COLO829 (cell line): ENCODE data around the gene REXO1.
"Not testable (repeated sequence)": the region's sequence is repeated elsewhere in the genome, so short reads cannot be mapped to it uniquely, and the experiment has no call there.

ENCODE experiments used
- DNase-seq: peaks from one replicate; pipeline ENCODE4 v3.0.0; 2012; ENCODE audit warnings: low spot score

The REXO1 gene

DNA sequence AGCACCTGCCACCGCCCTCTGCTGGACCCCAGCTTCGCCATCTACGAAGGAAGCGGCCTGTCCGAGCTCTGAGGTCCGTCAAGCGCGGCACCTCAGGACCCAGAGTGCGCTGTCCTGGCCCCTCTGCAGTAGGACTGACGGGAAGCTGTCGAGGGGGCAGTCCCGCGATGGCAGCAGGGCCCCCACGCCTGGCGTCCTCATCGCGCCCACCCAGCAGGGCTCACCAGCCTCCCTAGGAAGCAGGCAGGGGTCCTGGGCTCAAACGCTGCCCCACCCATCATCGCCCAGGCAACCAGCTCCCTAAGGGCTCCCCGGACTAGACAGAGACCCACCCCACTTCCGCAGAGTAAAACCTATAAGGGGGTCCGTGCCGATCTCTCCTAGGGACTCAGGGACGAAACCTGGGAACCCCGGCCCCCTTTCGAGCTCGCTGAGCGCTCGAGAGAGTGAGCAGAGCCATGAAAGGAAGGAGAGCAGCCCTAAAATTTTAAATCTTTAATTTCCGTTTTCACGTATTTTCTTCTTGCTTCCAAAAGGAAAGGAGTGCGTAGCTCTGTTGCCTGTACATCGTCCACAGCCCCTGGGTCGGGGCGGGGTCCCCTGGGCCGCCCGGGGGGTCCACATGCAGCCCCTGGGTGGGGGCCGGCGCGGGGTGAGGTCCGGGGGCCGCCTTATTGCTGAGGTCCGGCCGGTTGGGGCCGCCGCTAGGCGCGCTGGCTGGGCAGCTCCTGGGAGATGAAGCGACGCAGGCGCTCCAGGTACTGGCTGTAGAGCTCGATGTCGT is 28.4 kb upstream of the REXO1 start:
- not testable (repeated sequence) for DNase-seq

DNA sequence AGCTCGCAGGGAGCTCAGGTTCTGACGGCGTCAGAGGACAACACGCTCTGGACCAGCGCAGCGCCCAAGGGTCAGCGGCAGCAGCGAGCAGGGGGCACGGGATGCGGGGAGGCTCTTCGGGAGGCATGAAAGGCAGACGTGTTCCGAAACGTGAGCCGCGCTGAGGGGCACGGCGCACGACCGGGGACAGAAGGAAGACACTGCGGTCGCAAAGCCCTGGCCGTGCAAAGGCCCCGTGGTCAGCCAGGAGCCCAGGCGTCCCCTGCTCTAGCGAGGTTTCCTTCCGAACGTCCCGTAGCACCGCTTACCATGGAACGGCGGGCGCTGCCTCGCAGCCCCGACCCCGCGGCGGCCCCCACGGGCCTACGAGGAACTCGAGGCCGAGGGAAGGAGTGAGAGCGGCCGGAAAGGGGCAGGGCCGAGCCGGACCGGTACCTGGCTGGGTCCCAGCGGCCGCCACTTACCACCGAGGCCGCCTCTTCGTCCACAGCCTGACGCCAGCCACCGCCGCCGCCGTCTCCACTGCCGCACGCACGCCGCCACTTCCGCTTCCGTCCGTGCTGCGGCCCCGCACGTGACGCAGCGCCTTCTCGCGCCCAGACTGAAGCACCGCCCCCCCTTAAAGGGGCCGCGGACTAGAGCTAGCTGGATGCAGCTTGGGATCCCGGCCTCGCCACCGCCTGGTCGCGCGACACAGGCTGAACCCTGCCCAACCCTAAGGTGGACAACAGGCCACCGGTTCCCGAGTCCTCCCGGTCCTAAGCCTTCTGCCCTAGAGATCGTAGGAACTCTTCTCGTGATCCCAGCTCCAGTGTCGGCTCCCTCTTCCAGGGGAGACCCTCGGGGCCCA is 27.6 kb upstream of the REXO1 start:
- peak; percentile 63 for DNase-seq

DNA sequence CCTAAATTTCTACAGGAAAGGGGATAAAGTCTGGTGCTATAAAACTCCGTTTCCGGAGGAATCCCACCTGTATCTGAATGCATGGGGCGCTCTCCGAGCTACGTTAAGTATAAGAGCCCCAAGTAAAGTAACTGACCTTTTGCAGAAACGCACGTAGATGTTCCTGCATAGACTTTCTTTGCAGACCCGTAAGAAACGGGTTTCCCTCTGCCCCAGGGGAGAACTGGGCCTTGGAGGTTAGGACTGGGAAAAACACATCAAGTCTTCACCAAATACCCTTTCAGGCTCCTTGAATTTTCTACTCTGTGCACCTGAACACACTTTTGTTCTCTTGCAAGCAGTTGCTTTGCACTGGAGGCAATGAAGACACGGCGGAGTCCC is 27.0 kb upstream of the REXO1 start:
- not testable (repeated sequence) for DNase-seq

DNA sequence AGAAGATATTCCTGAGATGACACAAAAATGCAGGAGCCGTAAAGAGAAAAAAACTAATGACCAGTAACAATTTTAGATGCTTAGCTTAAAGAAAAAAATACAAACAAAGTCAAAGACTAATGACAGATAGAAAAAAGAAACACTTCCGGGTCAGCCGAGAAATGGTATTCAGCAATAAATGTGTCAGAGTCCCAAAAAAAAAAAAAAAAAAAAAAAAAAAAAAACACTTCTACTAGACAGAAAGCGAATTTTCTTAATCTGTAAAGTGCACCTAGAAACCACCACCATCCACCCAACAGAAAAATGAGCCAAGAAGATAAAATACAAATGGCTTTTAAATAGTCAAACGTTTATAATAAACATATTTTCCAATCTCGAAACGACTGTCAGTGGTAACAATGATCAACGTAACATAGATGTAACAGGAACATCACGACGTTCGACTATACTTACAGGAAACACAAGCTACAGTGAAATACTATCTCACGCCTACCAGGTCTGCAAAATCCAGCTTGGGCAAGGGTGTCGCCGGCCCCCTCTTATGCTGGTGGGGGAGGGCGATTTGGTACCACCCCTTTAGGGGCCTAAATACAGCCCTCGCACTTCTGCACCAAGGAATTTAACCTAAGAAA is 26.4 kb upstream of the REXO1 start:
- no peak for DNase-seq

DNA sequence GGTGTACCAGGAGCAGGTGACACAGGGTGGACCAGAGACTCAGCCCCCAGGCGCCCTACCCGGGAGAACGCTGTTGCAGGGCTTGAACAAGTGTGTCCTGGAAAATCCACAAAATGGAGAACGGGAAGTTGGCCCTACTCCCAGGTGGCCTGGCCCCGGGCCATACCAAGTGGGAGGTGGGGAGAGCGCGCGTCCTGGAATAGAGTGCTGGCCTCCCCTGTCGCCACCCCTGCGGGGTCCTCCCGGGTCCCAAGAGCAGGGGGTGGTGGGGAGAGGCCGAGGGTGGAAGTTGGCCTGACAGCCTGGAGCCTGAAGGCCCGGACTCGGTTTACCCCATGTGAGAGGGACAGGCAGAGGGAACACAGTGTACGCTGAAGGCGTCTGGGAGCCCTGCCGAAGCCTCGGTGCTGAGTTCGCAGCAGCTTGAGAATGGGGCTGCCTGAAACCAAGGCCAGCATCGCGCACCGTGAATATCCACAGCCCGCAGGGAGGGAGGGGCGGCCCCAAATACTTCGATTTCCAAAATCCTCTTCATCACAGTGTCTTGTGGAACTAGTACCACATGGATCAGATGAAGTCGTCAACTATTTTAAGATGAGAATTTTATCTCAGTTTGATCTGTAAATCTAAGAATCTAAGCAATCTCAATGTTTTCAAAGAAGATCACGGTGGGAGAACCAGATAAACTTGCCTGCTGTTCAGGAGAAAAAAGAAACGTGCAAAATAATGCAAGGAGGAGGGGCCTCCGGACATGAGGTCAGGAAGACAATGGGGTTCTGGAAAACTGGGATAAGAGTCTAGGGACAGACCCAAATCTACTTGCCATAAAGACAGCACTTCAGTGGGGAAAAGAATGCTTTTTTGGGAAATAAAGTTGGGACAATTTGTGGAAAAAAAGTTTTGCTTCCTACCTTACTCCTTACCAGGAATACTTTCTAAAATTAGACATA is 25.5 kb upstream of the REXO1 start:
- DNase-seq: no peak

DNA sequence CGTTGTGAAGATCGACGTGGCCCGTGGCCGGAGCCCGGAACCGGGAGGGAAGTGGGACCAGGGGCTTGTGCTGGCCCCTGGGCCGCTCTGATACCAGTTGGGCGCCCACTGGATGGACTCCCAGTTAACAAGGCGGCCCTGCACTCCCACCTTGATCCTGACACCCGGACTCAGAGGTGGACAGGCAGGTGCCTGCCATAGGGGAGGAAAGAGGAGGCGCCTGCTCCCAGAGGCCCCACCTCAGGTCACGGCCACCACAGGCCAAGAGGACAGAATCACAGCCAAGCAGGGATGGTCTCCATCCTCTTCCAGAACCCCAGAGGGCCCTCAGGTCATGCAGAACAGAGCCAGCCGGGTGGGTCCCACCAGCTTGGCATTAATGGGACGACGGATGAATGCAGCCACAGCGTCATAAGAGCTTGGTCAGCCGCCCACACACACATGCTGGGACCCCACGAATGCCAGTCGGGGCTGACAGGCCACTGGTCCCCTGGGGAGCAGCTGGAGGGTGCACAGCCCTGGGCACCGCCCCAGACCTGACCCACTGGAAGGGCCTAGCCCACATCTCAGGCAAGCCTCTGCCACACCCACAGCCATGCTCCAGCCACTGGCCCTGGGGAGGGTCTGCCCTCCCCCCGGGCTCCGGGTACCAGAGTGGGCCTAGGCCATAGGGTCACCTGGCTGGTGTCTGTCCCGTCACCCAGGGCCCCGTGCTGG is 24.7 kb upstream of the REXO1 start:
- no peak for DNase-seq

DNA sequence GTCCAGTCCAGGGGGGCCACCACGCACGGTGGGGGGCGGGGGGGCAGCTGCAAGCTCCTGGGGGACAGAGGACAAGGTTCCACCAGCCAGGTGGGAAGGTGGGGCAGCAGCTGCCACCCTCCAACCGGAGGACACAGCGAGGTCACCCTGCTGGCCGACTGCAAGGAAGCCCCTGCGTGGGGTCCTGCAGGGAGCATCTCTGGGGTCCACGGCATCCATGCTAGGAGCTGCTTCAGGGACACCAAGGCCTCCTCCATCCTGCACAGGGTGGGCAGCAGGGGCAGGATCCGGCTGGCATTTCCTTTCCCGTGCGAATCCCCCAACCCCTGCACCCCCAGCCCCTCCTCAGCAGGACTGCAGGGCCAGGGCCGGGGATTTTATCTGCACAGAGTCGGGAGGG is 23.3 kb upstream of the REXO1 start:
- DNase-seq: no peak

DNA sequence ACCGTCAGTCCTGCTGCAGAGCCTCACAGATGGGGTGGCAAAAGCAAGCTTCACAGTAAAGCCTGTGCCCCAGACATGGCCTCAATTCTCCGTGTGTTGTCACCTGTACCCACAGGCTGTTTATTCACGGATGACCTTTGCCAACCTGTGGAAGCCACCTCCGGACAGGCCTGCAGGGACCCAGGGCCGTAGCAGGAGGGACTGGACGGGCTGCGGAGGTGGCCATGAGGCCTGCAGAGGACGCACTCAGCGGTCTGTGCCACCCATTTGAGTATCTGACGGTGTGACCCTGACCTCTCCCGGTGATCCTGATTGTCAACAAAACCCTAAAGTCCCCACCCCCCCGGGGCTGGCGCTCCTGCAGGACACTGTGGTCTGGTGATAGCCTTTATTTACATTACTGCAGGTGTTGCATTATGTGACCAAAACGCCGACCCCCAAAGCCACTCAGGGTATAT is 22.9 kb upstream of the REXO1 start:
- DNase-seq: no peak

DNA sequence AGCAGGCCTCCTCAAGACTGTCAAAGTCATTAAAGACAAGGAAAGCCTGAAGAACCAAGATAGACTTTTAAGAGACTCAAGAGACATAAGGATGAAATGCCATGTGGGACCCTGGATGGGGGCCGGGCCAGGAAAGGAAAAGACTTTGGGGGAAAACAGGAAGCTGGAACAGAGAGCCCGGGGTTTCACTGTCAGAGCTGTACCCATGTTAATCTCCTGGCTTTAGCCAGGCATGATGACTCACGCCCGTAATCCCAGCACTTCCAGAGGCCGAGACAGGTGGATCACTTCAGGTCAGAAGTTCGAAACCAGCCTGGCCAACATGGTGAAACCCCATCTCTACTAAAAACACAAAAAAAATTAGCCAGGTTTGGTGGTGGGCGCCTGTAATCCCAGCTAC is 20.7 kb upstream of the REXO1 start:
- no peak for DNase-seq

DNA sequence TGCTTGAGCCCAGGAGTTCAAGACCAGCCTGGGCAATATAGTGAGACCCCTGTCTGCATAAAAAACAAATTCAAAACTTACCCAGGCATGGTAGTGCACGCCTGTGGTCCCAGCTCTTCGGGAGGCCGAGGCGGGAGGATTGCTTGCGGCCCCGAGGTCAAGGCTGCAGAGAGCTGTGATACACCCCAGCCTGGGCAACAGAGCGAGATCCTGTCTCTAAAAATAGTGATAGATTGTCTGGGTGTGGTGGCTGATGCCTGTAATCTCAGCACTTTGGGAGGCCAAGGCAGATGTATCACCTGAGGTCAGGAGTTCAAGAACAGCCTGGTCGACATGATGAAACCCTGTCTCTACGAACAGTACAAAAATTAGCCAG is 19.1 kb upstream of the REXO1 start:
- no peak for DNase-seq

DNA sequence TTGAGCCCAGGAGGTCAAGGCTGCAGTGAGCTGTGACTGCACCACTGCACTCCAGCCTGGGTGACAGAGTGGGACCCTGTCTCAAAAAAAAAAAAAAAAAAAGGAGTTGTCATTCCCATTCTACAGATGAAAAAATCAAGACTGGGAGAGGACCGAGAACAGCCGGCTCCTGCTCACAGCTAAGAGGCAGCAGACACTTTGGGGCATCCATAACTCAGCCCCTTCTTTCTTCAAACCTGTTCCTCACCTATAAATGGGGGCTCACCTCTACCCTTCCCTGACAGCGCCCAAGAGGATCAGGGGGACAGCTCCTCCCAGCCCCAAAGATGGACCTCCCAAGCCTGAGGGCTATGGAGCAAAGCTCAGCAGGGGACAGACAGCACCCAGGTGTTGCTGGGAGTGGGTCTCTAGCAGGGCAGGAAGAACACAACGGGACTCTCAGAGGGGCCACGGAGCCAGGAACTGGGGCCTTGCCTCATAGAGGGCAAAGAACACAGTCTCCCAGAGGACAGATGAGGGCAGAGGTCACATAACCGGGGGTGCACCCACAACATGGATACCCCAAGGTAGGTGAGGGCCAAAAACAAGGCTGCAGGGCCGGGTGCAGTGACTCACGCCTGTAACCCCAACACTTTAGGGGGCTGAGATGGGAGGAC is 18.5 kb upstream of the REXO1 start:
- no peak for DNase-seq

DNA sequence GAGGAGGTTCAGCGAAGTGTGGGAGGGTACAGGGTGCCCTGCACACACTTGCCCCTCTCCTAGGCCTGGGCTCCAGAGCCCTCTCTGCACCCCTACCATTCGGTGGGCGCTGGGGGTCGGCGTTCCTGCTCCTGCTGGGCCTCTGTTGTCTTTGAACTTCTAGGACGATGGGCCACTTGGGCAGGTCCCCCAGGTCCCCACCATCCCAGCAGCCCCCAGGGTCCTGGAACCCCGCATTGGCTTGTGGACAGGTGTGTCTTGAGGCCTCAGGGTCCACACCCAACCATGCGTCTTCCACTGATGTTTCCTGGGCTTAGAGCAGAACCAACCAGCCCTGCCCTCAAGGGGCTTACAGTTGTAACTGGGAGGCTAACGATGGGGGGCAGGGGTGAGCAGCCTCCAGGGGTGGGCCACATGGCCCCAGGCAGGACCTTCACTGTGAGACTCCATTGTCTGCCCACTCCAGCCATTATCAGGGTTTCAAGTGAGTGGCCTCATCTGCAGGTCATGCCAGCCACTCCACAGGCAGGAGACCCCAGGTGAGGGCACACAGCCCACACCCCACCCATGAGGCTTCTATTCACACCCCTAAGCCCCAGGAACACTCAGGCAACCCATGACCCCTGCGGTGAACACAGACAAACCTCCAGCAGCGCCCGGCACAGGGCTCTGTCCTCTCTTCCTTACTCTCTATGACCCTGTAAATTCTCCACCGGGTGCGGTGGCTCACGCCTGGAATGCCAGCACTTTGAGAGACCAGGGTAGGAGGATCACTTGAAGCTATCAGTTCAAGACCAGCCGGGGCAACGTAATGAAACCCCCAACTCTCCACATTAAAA is 17.1 kb upstream of the REXO1 start:
- no peak for DNase-seq

DNA sequence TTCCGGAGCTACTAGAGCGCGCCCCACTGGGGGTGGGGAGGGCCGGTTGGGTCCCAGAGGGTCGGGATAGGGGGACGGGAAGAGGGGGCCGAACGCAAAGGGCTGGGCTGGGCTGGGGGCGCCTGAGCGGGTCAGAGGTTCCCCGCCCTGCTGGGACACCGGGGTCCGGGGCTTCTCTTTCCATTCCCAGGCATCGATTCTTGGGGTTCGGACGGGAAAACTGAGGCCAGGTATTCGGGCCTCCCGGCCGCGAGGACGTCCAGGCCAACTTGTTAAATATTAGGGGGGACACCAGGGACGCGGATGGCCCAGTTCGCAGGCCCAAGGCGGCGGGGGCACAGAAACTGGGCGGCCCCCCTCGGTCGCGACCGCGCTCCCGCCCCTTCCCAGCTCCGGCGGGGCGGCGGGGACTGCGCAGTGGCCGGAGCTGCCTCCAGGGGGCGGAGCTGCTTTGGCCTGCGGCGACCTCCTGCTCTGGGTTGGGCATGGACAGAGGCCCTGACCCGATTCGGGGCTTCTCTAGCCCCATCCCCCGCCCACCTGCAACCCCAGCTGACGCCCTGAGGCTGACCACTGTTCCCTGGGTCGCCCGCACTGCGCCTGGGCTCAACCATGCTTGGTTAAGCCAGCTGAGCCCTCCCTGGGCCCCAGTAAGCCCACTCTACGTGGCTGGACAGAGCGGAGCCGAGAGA is 16.3 kb upstream of the REXO1 start:
- no peak for DNase-seq

DNA sequence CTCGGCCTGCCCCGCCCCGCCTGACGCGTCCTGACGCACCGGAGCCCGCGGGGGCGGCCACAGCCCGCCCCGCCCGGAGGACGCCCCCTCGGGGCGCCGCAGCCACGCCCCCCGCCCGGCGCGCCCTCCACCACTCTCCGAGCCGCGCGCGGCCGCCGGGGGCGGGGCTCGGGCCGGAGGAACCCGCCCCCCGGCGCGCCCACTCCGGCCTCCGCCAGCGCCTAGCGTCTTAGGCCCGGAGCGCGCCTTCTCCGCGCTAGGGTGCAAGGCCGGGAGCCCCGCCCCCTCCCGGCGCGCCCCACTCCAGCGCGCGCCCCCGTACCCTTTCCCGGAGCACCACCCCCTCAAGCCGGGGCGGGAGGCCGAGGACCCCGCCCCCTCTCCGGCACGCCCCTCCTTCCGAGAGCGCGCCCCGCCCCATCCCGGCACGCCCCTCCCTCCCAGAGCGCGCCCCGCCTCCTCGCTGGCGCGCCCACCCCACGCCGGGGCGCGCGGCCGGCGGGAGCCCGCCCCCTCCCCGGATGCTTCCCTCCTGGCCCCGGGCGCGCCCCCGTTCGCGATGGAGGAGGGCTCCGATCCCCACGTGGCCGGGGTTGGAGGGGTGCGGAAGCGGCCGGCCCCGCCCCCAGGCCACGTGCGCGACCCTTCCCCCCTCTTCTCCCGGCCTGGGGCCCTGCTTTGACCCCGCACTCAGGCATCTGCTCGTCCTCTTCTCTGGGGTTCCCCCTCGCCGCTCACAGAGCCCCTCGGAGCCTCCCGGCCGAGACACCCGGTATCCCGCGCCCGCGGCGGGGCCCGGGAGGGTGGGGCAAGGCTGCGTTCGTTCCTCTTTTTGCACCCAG is 15.6 kb upstream of the REXO1 start:
- DNase-seq: peak; percentile 94

DNA sequence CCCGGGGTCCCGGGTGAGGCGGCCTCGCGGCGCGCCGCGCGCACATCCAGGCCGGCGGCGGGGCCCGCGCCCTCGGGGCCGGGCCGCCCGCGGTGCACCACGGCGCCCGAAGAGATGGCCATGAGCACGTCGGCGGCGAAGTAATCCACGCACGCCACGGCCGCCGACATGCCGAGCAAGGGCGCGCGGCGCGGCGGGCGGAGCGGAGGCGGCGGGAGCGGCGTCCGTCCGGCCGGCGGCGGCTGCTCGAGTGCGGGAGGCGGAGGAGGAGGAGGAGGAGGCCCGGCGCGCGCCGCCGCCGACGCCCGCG is 15.0 kb upstream of the REXO1 start, which contains the start of gene KLF16:
TSS of gene KLF16 (minus strand) at position 252 of the 310 bp plus-strand sequence. CDS start at position 170, 82 bp downstream.
- DNase-seq: no peak

DNA sequence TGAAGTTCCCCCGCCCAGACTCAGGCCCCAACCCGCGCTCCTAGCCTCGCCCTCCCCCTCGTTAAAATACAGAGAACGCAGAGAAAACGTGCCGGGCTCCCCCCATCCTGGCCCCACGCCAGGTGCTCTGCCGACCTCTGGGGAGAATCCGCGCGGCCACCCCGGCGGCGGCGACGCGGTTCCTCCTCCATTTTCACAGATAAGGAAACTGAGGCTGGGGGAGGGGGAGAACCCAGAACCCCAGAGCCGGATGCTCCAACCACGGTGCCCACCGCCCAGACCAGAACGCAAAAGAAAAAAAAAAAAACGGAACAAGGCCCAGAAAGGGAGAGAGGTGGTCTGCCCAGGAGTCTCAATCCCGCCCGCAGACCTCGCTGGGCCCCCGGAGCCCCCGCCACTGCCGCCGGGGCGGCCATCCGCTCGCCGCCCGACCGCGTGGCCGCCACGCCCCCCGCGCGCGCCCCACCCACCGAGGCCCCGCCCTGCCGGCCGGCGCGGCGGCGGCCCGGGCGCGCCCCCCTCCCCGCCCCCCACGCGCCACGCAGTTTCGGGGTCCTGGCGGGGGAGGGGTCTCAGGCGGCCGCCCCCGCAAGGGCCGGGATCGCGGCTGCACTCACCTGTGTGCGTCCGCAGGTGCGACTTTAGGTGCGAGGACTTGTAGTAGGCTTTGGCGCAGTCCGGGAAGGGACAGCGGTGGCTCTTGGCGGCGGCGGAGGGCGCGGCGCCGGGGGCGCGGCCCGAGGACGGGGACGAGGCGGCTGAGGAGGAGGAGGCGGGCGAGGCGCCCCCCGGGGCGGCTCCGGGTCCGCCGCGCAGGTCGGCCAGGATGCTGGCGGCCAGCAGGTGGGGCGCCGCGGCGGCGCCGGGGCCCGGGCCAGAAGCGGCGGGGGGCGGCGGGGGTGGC is 14.4 kb upstream of the REXO1 start:
- DNase-seq: no peak

DNA sequence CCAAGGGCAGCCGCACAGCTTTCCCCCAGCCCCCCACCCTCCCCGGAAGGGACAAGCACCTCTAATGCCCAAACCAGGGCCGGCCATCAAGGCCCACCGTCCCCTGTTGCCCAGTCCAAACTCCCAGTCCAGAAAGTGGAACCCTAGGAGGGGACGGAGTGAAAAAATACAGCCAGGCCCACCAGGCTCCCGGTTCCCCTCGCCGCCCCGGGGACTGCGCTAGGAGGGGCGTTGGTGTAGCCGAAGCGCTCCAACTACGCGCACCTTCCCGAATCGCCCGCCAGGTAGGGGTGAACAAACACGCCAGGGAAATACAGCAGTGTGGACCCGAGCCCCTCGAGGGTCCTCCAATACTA is 13.8 kb upstream of the REXO1 start:
- DNase-seq: no peak
